SK-N-MC (cell line): Measurements from ENCODE around the gene B4GALNT4.

ENCODE experiments used
- EZH2 ChIP-seq: fragments of 200-600 bp; sonication (generic); IDR thresholded peaks from one replicate; pipeline ENCODE4 v1.6.1; 2017; ENCODE audit warnings: antibody characterized with exemption
- FOXP2 ChIP-seq: optimal IDR thresholded peaks from 2 replicates; pipeline ENCODE3; 2011; ENCODE audit warnings: mild to moderate bottlenecking, moderate library complexity; ENCODE audit not compliant: insufficient read depth; ENCODE audit errors: extremely low read length, control extremely low read depth
- POLR2AphosphoS5 ChIP-seq: IDR thresholded peaks from 2 replicates; pipeline ENCODE4 v1.6.1; 2012; ENCODE audit warnings: mild to moderate bottlenecking, low read depth, low read length, borderline replicate concordance

GRCh38 chr11:386483-386882 lies 17.2 kb downstream of the B4GALNT4 start:
- no peak for TF ChIP-seq POLR2AphosphoS5
- no peak for TF ChIP-seq EZH2
- TF ChIP-seq FOXP2: no peak
